Right lobe of liver (tissue), 4 donors: ENCODE results near the gene MATK.

ENCODE experiments used
- CTCF ChIP-seq, 4 donors: fragments of 200-600 bp in 3 of 4; fragments of 450-650 bp in 1 of 4; IDR thresholded peaks; one replicate each; pipeline versions ENCODE4 v1.5.1 to v1.8.0; 2016 to 2022; ENCODE audit warnings: antibody characterized with exemption in 4 of 4, mild to moderate bottlenecking in 2 of 4
- POLR2A ChIP-seq: fragments of 450-650 bp; IDR thresholded peaks from one replicate; pipeline ENCODE4 v1.6.1; 2017; ENCODE audit warnings: antibody characterized with exemption, mild to moderate bottlenecking
- donor health status: DM: no; HTN: no; CAD: no.
- donor health status: DM: no; HTN: no; CAD: no.
- donor health status: DM: no; HTN: yes; CAD: no.

DNA sequence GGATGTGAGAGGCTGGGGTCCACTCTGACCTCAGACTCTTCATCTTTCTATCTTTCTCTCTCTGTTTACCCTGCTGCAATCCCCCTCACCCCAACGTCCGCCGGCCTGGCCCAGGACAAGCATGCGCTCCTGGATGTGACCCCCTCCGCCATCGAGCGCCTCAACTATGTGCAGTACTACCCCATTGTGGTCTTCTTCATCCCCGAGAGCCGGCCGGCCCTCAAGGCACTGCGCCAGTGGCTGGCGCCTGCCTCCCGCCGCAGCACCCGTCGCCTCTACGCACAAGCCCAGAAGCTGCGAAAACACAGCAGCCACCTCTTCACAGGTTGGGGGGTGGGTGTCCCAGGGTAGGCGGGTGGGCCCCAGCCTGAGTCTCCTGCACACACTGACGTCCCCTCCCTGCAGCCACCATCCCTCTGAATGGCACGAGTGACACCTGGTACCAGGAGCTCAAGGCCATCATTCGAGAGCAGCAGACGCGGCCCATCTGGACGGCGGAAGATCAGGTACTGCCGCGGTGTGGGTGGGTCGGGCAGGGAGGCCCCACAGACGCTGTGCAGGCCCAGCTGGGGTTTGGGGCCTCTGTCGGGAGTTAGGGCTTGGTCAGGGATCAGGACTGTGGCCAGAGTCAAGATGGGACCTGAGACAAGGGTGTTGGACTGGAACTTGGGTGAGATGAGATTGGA lies 39.7 kb downstream of the MATK start:
- TF ChIP-seq POLR2A = no peak
- TF ChIP-seq CTCF (IDR thresholded peaks at IDR 0.05) = no peak
